ENCODE measurements around the gene SYT15B.
"Not testable (repeated sequence)": the region's sequence is repeated elsewhere in the genome, so short reads cannot be mapped to it uniquely, and the experiment has no call there.

SYT15B gene

GRCh38 chr10:47763554-47764175 lies at the start of gene SYT15B:
TSS of gene SYT15B (minus strand) at chr10:47763592. CDS start at chr10:47762640, 952 bp downstream.
- not testable (repeated sequence) for DNase-seq (ENCODE audit: low read depth in 2 of 3, low spot score in 1 of 3)

DNA sequence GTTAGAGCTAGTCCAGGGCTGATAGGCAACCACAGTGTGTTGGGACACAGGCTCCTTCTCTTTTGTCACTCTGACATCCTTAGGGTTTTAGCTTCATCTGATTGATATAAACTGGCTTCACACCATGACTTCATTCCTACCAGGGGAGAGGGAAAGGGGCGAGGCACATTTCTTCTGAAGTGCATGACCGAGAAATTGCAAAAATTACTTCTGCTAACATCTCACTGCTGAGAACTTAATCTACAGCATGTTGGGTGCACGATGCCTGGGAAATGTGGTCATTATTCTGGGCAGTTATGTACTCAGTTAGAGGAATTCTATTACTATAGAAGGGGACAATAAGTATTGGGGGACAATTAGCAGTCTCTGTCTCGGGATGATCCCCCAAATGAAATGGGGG lies 16.2 kb upstream of the SYT15B start:
- not testable (repeated sequence) for DNase-seq (ENCODE audit: low read depth in 2 of 3, low spot score in 1 of 3)

GRCh38 chr10:47775361-47776231 lies 12.2 kb upstream of the SYT15B start:
- not testable (repeated sequence) for DNase-seq (ENCODE audit: low read depth in 2 of 3, low spot score in 1 of 3)

DNA sequence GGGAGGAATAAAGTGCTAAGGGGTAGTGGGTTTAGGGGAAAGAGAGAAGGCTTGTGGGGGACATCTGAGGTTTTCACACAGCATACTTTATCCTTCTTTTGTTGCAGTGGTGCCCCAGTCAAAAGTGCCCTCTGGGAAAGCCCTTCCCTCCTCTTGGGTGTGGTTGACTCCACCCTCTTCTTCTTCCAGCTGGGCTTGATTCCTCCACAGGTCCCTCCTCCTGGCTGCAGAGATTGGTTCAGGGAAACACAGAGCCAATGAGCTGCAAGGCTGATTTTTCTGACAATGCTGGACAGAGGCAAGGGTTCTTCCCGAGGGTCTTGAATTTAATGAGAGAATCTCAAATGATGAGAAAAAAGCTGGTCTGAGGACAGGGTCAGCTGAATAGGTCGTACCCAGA lies 7.4 kb upstream of the SYT15B start:
- DNase-seq (ENCODE audit: low read depth in 2 of 3, low spot score in 1 of 3), result not testable (repeated sequence)

GRCh38 chr10:47768578-47769115 lies 5.3 kb upstream of the SYT15B start:
- DNase-seq (ENCODE audit: low read depth in 2 of 3, low spot score in 1 of 3), result not testable (repeated sequence)

- DNase-seq (ENCODE audit: low read depth in 2 of 3, low spot score in 1 of 3), result not testable (repeated sequence)
Observed at GRCh38 chr10:47768085-47768484, 4.7 kb upstream of the SYT15B start.

- not testable (repeated sequence) for DNase-seq (ENCODE audit: low read depth in 2 of 3, low spot score in 1 of 3)
Observed at GRCh38 chr10:47767236-47767635, 3.8 kb upstream of the SYT15B start.

GRCh38 chr10:47765232-47765631 lies 1.8 kb upstream of the SYT15B start:
- DNase-seq (ENCODE audit: low read depth in 2 of 3, low spot score in 1 of 3), result not testable (repeated sequence)

GRCh38 chr10:47762674-47763553 lies 478 bp downstream of the SYT15B start:
- DNase-seq (ENCODE audit: low read depth in 2 of 3, low spot score in 1 of 3), result not testable (repeated sequence)

DNA sequence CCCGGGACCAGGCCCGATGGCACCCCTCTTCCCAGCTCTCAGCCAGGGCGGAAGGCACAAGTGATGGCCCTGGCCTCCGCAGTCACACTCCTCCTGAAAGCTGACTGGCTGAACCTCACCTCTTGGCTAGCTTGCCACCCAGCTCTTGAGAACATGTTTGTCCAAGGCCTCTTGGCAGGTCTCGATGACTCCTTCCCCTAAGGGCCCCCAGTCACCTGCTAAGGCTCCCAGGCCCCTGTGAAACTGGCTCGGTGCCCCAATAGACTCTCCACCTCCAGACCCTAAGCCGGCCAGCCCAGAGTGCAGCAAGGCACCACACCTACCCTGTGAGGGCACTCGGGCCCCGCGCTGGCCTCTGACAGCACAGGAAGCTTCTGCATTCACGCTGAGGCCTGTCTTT lies 4.5 kb downstream of the SYT15B start:
- DNase-seq (ENCODE audit: low read depth in 2 of 3, low spot score in 1 of 3), result not testable (repeated sequence)

- DNase-seq (ENCODE audit: low read depth in 2 of 3, low spot score in 1 of 3), result not testable (repeated sequence)
Observed at GRCh38 chr10:47756169-47756568, 7.2 kb downstream of the SYT15B start.

DNA sequence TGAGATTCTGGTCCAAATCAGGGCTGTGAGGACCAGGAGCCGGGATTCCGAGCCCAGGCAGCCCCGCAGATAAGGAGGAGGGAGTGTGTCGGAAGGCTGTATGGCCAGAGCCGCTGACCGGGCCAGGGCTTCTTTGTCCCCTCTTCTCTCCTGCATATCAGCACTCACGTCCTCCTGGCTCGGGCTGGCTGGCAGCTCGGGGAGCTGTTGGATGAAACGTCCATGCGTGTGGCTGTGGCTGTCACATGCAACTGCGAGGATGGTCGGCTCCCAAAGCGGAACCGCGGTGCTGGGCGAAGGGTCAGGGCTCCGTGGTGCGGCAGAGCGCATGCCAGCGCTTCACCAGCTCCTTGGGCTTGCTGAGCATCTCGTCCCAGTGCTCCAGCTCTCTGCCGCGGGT lies 9.5 kb downstream of the SYT15B start:
- not testable (repeated sequence) for DNase-seq (ENCODE audit: low read depth in 2 of 3, low spot score in 1 of 3)

DNA sequence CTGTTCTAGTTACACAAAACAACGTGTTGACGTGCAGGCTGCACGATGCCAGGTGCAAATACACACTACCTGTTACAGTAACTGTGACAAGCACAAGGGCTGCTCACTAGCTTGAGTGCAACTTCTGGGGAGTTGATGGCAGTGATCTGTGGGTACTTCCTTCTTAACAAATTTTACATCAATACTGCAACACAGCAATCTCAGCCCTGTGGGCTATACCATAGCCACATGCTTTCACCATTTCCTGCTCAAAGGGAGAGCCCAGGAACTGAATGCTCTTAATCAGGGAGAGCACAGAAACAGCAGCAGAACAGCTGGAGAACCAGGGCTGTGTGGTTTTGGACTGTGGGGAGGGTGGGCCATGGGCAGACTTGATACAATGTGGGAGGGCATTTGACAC lies 10.2 kb downstream of the SYT15B start:
- DNase-seq (ENCODE audit: low read depth in 2 of 3, low spot score in 1 of 3), result not testable (repeated sequence)

- DNase-seq (ENCODE audit: low read depth in 2 of 3, low spot score in 1 of 3), result not testable (repeated sequence)
Observed at GRCh38 chr10:47751821-47752220, 11.6 kb downstream of the SYT15B start.

- DNase-seq (ENCODE audit: low read depth in 2 of 3, low spot score in 1 of 3), result not testable (repeated sequence)
Observed at GRCh38 chr10:47750360-47750759, 13.0 kb downstream of the SYT15B start.

- not testable (repeated sequence) for DNase-seq (ENCODE audit: low read depth in 2 of 3, low spot score in 1 of 3)
Observed at GRCh38 chr10:47746780-47747376, 16.5 kb downstream of the SYT15B start.

GRCh38 chr10:47744881-47745280 lies 18.5 kb downstream of the SYT15B start:
- DNase-seq (ENCODE audit: low read depth in 2 of 3, low spot score in 1 of 3), result not testable (repeated sequence)

GRCh38 chr10:47743611-47744550 lies 19.5 kb downstream of the SYT15B start:
- not testable (repeated sequence) for DNase-seq (ENCODE audit: low read depth in 2 of 3, low spot score in 1 of 3)

DNA sequence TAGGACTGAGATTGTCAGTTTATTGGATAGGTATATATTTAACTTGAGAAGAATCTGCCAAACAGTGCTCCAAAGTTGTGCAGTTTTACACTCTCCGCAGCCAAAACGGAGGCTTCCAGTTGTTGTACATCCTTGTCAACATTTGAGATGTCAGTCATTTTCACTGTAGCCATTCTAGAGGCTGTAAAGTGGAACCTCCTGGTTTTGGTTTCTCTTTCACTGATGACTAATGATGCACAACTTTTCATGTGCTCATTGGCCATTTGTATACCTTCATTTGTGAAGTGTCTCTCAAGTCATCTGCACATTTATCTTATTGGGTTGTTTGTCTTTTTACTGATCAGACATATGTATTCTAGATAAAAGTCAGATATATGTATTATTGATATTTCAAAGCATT lies 22.5 kb downstream of the SYT15B start:
- DNase-seq (ENCODE audit: low read depth in 2 of 3, low spot score in 1 of 3), result not testable (repeated sequence)

Data from stimulated activated CD4-positive, alpha-beta T cell treated with anti-CD3 and anti-CD28 coated beads, Interleukin-12 subunit alpha, Interleukin-12 subunit beta, amount 100 ng/mL, for 48 hours (primary cell).